H1 (cell line): ENCODE measurements around the gene BRAT1. TPM values are rescaled to one million over a fixed set of nuclear protein-coding genes. Genes with fewer than 3 reads are reported as not detected.

Source experiments
- CTCF ChIA-PET: fragments of 300-600 bp; sonication (Branson Sonifier 250); formaldehyde crosslinking; loops from one replicate; lab custom pipeline; 2021; ENCODE audit not compliant: partially characterized antibody; lab: Charles Lee
- POLR2A ChIA-PET: fragments of 300-600 bp; sonication (Branson Sonifier 250); formaldehyde crosslinking; loops from one replicate; lab custom pipeline; 2021; ENCODE audit warnings: inconsistent platforms; ENCODE audit not compliant: partially characterized antibody; lab: Charles Lee
- DNase-seq, 2 experiments: peaks; one replicate each; pipeline versions ENCODE4 v3.0.0 to v3.0.0-alpha.2; 2010 to 2022; ENCODE audit warnings: low spot score in 2 of 2, low read depth in 1 of 2, mixed read lengths in 1 of 2
- FAIRE-seq: peaks from 2 replicates; lab custom pipeline; 2011; peaks lifted over from hg19 to GRCh38; lab: Jason Lieb, UNC
- H2AFZ ChIP-seq: 2 replicates; pipeline ENCODE4 v1.8.1; 2012; ENCODE audit warnings: low read length, inconsistent platforms
- H2AK5ac ChIP-seq: 2 replicates; pipeline ENCODE4 v1.6.1; 2013; ENCODE audit warnings: low read depth, low read length
- H2BK120ac ChIP-seq: replicated peaks from 2 replicates; pipeline ENCODE3; 2013; ENCODE audit warnings: low read depth, low read length, inconsistent platforms
- H2BK12ac ChIP-seq: 2 replicates; pipeline ENCODE4 v1.6.1; 2013; ENCODE audit warnings: low read depth, low read length
- H2BK15ac ChIP-seq: 2 replicates; pipeline ENCODE4 v1.6.1; 2013; ENCODE audit warnings: low read length
- H2BK20ac ChIP-seq: 2 replicates; pipeline ENCODE4 v1.6.1; 2013; ENCODE audit warnings: low read length
- H2BK5ac ChIP-seq: 2 replicates; pipeline ENCODE4 v1.6.1; 2013; ENCODE audit warnings: low read depth, low read length
- H3K14ac ChIP-seq: 2 replicates; pipeline ENCODE4 v1.6.1; 2013; ENCODE audit warnings: inconsistent platforms; ENCODE audit not compliant: insufficient read length
- H3K18ac ChIP-seq: 2 replicates; pipeline ENCODE4 v1.6.1; 2013; ENCODE audit warnings: low read length; ENCODE audit errors: extremely low read depth
- H3K23ac ChIP-seq: 2 replicates; pipeline ENCODE4 v1.6.1; 2013; ENCODE audit warnings: inconsistent platforms; ENCODE audit not compliant: insufficient read length
- H3K23me2 ChIP-seq: 2 replicates; pipeline ENCODE4 v1.6.1; 2013; ENCODE audit warnings: low read depth, low read length
- H3K27ac ChIP-seq: 2 replicates; pipeline ENCODE4 v1.6.1; 2011; ENCODE audit warnings: low read depth, low read length, inconsistent platforms
- H3K27me3 ChIP-seq, 4 experiments: replicated peaks in 1 of 4; 1 replicate in 1 of 4; 2 replicates in 3 of 4; pipeline versions ENCODE4 v1.6.1 to v1.8.1; 2011 to 2013; ENCODE audit warnings: low read length in 3 of 4, mild to moderate bottlenecking in 3 of 4, inconsistent platforms in 2 of 4, mixed read lengths in 2 of 4, moderate library complexity in 1 of 4; ENCODE audit not compliant: control insufficient read depth in 3 of 4, insufficient read depth in 3 of 4; ENCODE audit errors: extremely low read depth in 1 of 4
- H3K36me3 ChIP-seq, 4 experiments: 2 replicates each; pipeline versions ENCODE4 v1.6.1 to v1.8.1; 2011 to 2013; ENCODE audit warnings: mild to moderate bottlenecking in 4 of 4, low read length in 3 of 4, moderate library complexity in 2 of 4, control low read depth in 1 of 4, inconsistent platforms in 1 of 4; ENCODE audit not compliant: insufficient read depth in 4 of 4, control insufficient read depth in 2 of 4
- H3K4ac ChIP-seq: replicated peaks from 2 replicates; pipeline ENCODE3; 2013; ENCODE audit warnings: low read length, low read depth, mixed read lengths, inconsistent platforms; ENCODE audit not compliant: insufficient read length
- H3K4me1 ChIP-seq, 4 experiments: replicated peaks in 1 of 4; 1 replicate in 1 of 4; 2 replicates in 3 of 4; pipeline versions ENCODE4 v1.6.1 to v1.8.1; 2011 to 2013; ENCODE audit warnings: low read length in 3 of 4, inconsistent platforms in 2 of 4, mixed read lengths in 1 of 4; ENCODE audit not compliant: insufficient read depth in 4 of 4, control insufficient read depth in 3 of 4
- H3K4me2 ChIP-seq, 2 experiments: 2 replicates each; pipeline versions ENCODE4 v1.6.1 to v1.8.1; 2011 to 2013; ENCODE audit warnings: low read depth in 2 of 2, low read length in 2 of 2, control low read depth in 1 of 2, inconsistent platforms in 1 of 2, mild to moderate bottlenecking in 1 of 2; ENCODE audit not compliant: insufficient read depth in 1 of 2
- H3K4me3 ChIP-seq, 4 experiments: fragments of 200-600, 300-600 bp in 1 of 4; sonication (generic), shearing (Covaris generic), sonication (Bioruptor Twin) in 1 of 4; 2 replicates each; pipeline versions ENCODE4 v1.5.1 to v1.8.1; 2011 to 2016; ENCODE audit warnings: low read length in 4 of 4, low read depth in 3 of 4, control low read depth in 2 of 4, inconsistent platforms in 2 of 4, mild to moderate bottlenecking in 2 of 4, mixed read lengths in 1 of 4, moderate library complexity in 1 of 4; ENCODE audit not compliant: insufficient read depth in 2 of 4; ENCODE audit errors: extremely low read depth in 1 of 4
- H3K56ac ChIP-seq: replicated peaks from 2 replicates; pipeline ENCODE3; 2013; ENCODE audit warnings: low read depth, mild to moderate bottlenecking, mixed read lengths, low read length, inconsistent platforms; ENCODE audit not compliant: insufficient read length
- H3K79me1 ChIP-seq: 2 replicates; pipeline ENCODE4 v1.6.1; 2013; ENCODE audit warnings: low read depth, low read length, control low read depth
- H3K79me2 ChIP-seq, 2 experiments: 2 replicates each; pipeline versions ENCODE4 v1.6.1 to v1.8.1; 2012 to 2013; ENCODE audit warnings: low read length in 2 of 2, mild to moderate bottlenecking in 2 of 2, inconsistent platforms in 1 of 2; ENCODE audit not compliant: insufficient read depth in 2 of 2, control insufficient read depth in 1 of 2
- H3K9ac ChIP-seq, 4 experiments: replicated peaks in 1 of 4; 1 replicate in 1 of 4; 2 replicates in 3 of 4; pipeline versions ENCODE4 v1.6.1 to v1.8.1; 2011 to 2013; ENCODE audit warnings: low read depth in 3 of 4, low read length in 3 of 4, control low read depth in 2 of 4, mild to moderate bottlenecking in 2 of 4, moderate library complexity in 2 of 4, inconsistent platforms in 1 of 4; ENCODE audit errors: extremely low read depth in 1 of 4
- H3K9me3 ChIP-seq, 2 experiments: 2 replicates each; pipeline versions ENCODE4 v1.6.1 to v1.8.1; 2012 to 2013; ENCODE audit warnings: mild to moderate bottlenecking in 2 of 2, moderate library complexity in 2 of 2, control low read depth in 1 of 2, inconsistent platforms in 1 of 2, low read depth in 1 of 2, low read length in 1 of 2, mixed read lengths in 1 of 2; ENCODE audit not compliant: insufficient read depth in 2 of 2
- H4K20me1 ChIP-seq, 2 experiments: replicated peaks in 1 of 2; 2 replicates each; pipeline versions ENCODE3 to v1.8.1; 2011 to 2013; ENCODE audit warnings: inconsistent platforms in 2 of 2, low read length in 2 of 2, mild to moderate bottlenecking in 1 of 2; ENCODE audit not compliant: insufficient read depth in 2 of 2, control insufficient read depth in 1 of 2
- H4K5ac ChIP-seq: 2 replicates; pipeline ENCODE4 v1.6.1; 2013; ENCODE audit warnings: low read length, low read depth, mixed read lengths, inconsistent platforms; ENCODE audit not compliant: insufficient read length
- H4K8ac ChIP-seq: 2 replicates; pipeline ENCODE4 v1.8.0; 2013; ENCODE audit warnings: mild to moderate bottlenecking, moderate library complexity, low read length, inconsistent platforms; ENCODE audit not compliant: insufficient read depth; ENCODE audit errors: extremely low read depth
- H4K91ac ChIP-seq: replicated peaks from 2 replicates; pipeline ENCODE3; 2013; ENCODE audit warnings: low read length, mixed read lengths, inconsistent platforms; ENCODE audit not compliant: insufficient read length
- BACH1 ChIP-seq: IDR thresholded peaks from 2 replicates; pipeline ENCODE4 v1.6.1; 2012; ENCODE audit warnings: low read length, improper control_type of control experiment
- KDM4A ChIP-seq: IDR thresholded peaks from one replicate; pipeline ENCODE4 v1.7.1; 2012; ENCODE audit warnings: low read depth, mild to moderate bottlenecking, moderate library complexity, low read length, inconsistent platforms; ENCODE audit not compliant: severe bottlenecking
- RXRA ChIP-seq: IDR thresholded peaks from 2 replicates; pipeline ENCODE4 v1.6.1; 2011; ENCODE audit warnings: low read depth, mild to moderate bottlenecking, low read length, moderate library complexity; ENCODE audit not compliant: insufficient read depth
- SUZ12 ChIP-seq: fragments of 200-600 bp; sonication (generic); IDR thresholded peaks from 2 replicates; pipeline ENCODE4 v1.6.1; 2012; ENCODE audit warnings: mild to moderate bottlenecking, inconsistent platforms, low read length, moderate library complexity, mixed read lengths
- TAF7 ChIP-seq: optimal IDR thresholded peaks from 2 replicates; pipeline ENCODE3; 2011; ENCODE audit warnings: low read depth, mild to moderate bottlenecking, inconsistent platforms, low read length, moderate library complexity, borderline replicate concordance
- ZNF274 ChIP-seq: IDR thresholded peaks from 2 replicates; pipeline ENCODE4 v1.7.0; 2012; ENCODE audit warnings: low read length, borderline replicate concordance; ENCODE audit errors: extremely low read depth
- WGBS, 2 experiments: shearing (Covaris generic) in 1 of 2; methylation state at CpG; one replicate each; pipeline versions ENCODE4 v1.1.6 to v1.1.7; 2013 to 2015; ENCODE audit warnings: low lambda C conversion rate in 2 of 2, mixed read lengths in 2 of 2, inconsistent platforms in 1 of 2, low coverage in 1 of 2, missing lambda C conversion rate in 1 of 2; ENCODE audit not compliant: insufficient replicate concordance in 2 of 2, insufficient coverage in 1 of 2, insufficient read length in 1 of 2; ENCODE audit errors: extremely low coverage in 1 of 2, missing lambda C conversion rate in 1 of 2; 5-methylcytosine and 5-hydroxymethylcytosine counted together
- polyA plus RNA-seq, 7 experiments: library from polyadenylated mRNA; depleted of rRNA in 3 of 7; stranded (reverse) in 5 of 7; unstranded in 2 of 7; fragments of >200 nt in 5 of 7; fragments of 200-250 nt in 2 of 7; gene quantifications; 1 replicate in 5 of 7; 2 replicates in 1 of 7; 4 replicates in 1 of 7; pipeline versions ENCODE4 v1.2.1 to v1.2.3, GENCODE V29; 2011 to 2013; ENCODE audit warnings: missing spikeins in 2 of 7, mixed read lengths in 2 of 7
- total RNA-seq: library from RNA; stranded (reverse); fragmentation: NEBNext Ultra II Directional; extraction: Animal tissue kit (Norgen Biotek cat#: 25700); gene quantifications from 2 replicates; pipeline ENCODE4 v1.2.1, GENCODE V29; 2021

The BRAT1 gene
- total and polyA plus RNA-seq, 2 of the 8 experiments (the other 6 are each of a cell fraction or from before 2014, with no cell fraction given), result 36.8 to 42.3 TPM

DNA sequence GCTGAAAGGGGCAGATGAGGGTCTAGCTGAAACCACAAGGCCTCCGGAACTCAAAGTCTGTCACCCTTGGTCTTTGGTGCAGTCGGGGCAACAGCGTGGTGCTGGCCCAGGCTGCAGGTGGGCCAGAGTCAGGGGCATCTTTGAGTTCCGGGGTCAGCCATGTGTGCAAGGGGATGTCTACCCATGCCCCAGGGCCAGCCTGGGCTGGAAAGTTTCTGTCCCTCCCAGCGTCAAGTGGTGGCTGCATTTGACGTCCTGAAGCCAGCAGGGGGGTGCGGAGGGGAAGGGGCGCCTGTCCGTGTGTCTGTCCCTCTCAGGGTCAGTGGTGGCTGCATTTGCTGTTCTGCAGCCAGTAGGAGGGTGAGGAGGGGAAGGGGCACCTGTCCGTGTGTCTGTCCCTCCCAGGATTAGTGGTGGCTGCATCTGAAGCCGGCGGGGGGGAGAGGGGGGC lies 638 bp downstream of the BRAT1 start:
- H3K14ac ChIP-seq, result no peak overlapping the region
- no peak overlapping the region for H2AFZ ChIP-seq
- H4K8ac ChIP-seq, result no peak overlapping the region
- H2BK15ac ChIP-seq, result no peak overlapping the region
- no peaks in the 10 kb centered on the region for H3K79me1 ChIP-seq
- H3K9me3 ChIP-seq, result no peaks in the 10 kb centered on the region
- H4K5ac ChIP-seq, result no peak overlapping the region
- H4K91ac ChIP-seq, result peak overlapping the region; percentile 15
- H3K27ac ChIP-seq, result 0 out of 2 replicates have a peak overlapping the region, but pooled peaks have one; percentile 20
- H2BK120ac ChIP-seq, result no peak overlapping the region
- ChIA-PET POLR2A (interaction anchor here (0.6 to 1.3 kb wide), 3 partner anchors 9 to 166 kb away, joined by 3 to 6 read pairs (median 4); no protein-coding TSS in a partner anchor), CTCF (interaction anchor here (1.1 to 1.3 kb wide), 4 partner anchors 9 to 38 kb away, joined by 3 to 4 read pairs (median 4); no protein-coding TSS in a partner anchor)
- H3K27me3 ChIP-seq, result no peaks in the 10 kb centered on the region
- peaks cover 0 to 21% of the 10 kb centered on the region in 2 experiments; a peak in 1 of 4 replicates for H3K79me2 ChIP-seq
- WGBS, 2 experiments, result 52% methylated on average over 7 of the region's 12 CpGs; no CpG with 5 or more reads in 1 of the 2 experiments
- no peak overlapping the region for H2BK12ac ChIP-seq
- peaks cover 0 to 4% (median under 1%) of the 10 kb centered on the region in 4 experiments; a peak in 5 of 8 replicates for H3K36me3 ChIP-seq
- peaks cover 4 to 10% of the 10 kb centered on the region in 2 experiments for H4K20me1 ChIP-seq
- H3K23me2 ChIP-seq, result peaks cover 8% of the 10 kb centered on the region; the same call in 1 of the 2 replicates
- peak overlapping the region; percentile 44; the same call in 1 of the 2 replicates for H2BK5ac ChIP-seq
- no peak overlapping the region; the same call in 1 of the 2 replicates for H3K18ac ChIP-seq
- no peak overlapping the region for H2BK20ac ChIP-seq
- peak overlapping the region; percentile 59 to 98 for H3K4me2 ChIP-seq
- no peak for DNase-seq
- H3K23ac ChIP-seq, result no peak overlapping the region
- H3K4me3 ChIP-seq, result peak overlapping the region; percentile 30 to 79 (median 78)
- no peak overlapping the region; the same call in 1 of the 2 replicates for H2AK5ac ChIP-seq
- peak overlapping the region in 1 of 4 experiments; percentile 16; a peak in 1 of 7 replicates for H3K9ac ChIP-seq
- H3K4me1 ChIP-seq, result peaks cover 4 to 11% (median 6%) of the 10 kb centered on the region in 4 experiments
- H3K4ac ChIP-seq, result no peak overlapping the region
- no peak for FAIRE-seq
- H3K56ac ChIP-seq, result no peak overlapping the region
- TF ChIP-seq BACH1, result no peak
- no peak for TF ChIP-seq SUZ12
- TF ChIP-seq ZNF274, result no peak
- TF ChIP-seq TAF7, result no peak
- TF ChIP-seq KDM4A, result no peak
- no peak for TF ChIP-seq RXRA
